CD4-positive, alpha-beta T cell treated with Interleukin-15 for 4 hours (primary cell): ENCODE measurements around the gene REC114.
"Not testable (repeated sequence)": the region's sequence is repeated elsewhere in the genome, so short reads cannot be mapped to it uniquely, and the experiment has no call there.

Experiments
- DNase-seq: peaks from one replicate; pipeline ENCODE4 v3.0.0-alpha.2; 2020; ENCODE audit warnings: low spot score

Gene REC114, protein sequence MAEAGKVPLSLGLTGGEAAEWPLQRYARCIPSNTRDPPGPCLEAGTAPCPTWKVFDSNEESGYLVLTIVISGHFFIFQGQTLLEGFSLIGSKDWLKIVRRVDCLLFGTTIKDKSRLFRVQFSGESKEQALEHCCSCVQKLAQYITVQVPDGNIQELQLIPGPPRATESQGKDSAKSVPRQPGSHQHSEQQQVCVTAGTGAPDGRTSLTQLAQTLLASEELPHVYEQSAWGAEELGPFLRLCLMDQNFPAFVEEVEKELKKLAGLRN

DNA sequence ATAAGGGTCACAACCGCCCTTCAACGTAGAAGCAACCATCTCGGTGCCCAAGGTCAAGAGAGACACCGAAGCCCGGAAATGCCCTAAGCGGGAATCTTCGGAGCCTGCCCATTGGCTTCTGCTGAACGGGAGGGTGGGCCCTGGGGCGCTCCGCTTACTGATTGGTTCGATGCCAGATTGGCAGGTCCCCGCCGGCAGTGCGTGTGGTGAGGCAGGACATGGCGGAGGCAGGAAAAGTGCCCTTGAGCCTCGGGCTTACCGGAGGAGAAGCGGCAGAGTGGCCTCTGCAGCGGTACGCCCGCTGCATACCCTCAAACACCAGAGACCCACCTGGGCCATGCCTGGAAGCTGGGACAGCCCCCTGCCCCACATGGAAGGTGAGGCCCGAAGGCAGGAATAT is at the start of gene REC114:
REC114 (plus strand) TSS at position 197 of the 400 bp plus-strand sequence; CDS start at position 219, 22 bp downstream.
- DNase-seq: no peak

DNA sequence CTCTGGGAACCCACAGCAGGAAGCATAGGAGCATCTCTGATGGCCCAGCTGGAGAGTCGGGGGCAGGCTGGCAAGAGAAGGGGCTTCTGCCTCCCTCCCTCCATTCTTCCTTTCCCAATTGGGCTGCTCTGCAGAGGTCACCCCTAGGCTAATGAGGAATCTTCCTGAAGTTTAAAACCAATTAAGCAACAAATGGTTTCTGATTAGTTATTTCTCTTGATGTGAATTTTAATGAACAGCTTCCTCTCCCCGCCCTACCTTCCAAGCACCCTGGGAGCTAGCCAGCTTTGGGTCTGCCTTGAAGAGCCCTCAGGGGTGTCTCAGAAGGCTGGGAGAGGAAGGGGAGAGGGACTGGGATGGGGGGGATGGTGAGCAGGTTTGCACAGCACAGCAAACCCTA is 49.6 kb upstream of the REC114 start:
- no peak for DNase-seq

DNA sequence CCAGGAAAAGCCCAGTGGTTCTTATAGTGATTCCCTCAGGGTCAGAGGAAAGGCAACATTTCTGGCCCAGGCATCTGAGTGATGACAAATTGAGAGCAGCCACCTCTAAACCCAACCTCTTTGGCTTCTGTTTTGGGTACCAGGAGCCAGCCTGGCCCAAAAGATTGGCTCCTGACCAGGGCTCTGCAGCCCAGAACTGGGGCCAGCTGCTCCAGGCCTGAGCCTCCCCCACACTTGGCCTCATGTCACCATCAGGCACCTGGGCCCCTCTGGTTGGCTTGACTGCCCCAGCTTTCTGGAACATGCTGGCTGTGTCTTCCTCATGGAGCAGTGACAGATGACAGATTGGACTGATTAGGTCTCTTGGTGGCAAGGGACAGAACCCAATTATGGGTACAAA is 48.2 kb upstream of the REC114 start:
- DNase-seq: no peak

DNA sequence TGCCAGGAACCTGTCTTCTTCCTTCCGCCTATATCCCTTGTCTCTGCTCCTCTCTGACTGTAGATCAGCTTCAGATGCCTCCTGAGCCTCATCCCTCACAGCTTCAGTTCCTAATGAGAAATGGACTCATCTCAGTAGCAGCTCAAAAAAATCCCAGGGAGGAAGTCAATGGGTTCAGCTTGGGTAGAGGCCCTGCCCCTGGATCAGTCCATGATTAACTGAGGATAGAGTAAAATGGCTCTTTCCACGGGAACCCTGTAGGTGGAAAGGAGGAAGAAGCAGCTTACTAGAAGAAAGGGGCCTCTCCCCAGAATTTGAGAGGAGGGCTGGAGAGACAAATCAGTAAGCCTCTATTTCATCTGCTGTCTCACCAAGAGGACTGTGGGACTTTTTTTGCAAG is 47.3 kb upstream of the REC114 start:
- DNase-seq: no peak

DNA sequence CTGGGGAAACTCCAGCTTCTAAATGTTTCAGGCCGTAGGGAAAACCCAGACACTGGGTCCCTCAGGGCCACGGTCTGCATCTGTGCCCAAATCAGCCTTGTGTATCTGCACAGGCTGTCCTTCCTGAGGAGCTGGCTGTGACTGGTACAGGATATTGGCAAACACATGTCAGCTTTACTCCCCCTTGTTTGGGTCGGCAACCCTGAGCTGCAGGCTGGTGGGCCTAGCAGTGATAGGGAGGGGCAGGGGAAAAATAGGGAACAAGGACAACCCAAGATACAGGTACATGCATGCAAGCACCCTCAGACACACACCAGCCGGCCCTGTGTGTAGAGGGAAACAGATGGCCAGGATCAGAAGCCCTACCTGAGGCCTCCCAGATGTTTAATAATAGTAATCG is 45.5 kb upstream of the REC114 start:
- no peak for DNase-seq

DNA sequence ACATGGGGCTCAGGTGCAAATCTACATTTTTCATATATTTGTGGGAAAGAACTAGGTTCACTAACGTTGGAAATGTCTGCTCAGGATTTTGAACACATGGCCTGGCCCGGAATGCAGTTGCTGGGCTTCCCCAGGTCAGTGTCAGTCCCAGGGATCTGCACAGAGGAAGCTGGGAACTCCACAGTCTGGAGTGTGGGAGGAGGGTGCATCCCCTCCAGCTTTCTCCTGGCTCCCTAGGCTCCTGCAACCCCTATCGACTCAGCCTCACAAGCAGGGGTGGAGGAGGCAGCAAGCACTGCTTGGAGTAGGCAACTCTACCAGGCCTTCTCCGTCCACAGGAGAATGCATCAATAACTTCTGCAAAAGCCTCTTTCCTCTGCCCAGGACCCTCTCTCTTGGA is 44.1 kb upstream of the REC114 start:
- no peak for DNase-seq

DNA sequence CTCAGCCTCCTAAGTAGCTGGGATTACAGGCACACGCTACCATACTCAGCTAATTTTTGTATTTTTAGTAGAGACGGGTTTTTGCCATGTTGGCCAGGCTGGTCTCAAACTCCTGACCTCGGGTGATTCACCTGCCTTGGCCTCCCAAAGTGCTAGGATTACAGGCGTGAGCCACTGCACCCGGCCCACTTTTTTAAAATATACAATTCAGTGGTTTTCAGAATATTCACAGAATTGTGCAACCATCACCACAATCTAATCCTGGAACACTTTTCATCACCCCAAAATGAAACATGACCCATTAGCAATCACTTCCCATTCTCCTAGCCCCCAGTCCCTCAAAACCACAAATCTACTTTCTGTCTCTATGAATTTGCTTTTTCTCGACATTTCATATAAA is 42.7 kb upstream of the REC114 start:
- DNase-seq: not testable (repeated sequence)

DNA sequence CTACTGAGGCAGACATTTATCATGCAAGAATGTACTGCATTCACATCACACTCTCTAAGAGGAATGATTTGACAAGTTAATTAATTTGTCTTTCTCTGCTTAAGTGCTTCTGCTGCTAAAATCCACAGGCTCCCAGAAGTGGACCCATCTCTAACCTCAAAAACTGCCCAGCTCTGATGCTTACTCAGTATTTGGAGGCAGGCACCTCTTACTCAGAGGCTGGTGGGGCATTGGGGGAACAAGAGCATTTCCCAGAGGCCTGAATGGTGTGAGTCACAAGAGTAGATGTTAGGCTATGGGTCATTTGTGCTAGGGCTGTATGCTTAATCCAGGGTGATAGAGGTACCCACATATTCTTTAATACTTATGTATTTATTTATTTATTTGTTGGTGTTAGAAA is 39.8 kb upstream of the REC114 start:
- DNase-seq: no peak

DNA sequence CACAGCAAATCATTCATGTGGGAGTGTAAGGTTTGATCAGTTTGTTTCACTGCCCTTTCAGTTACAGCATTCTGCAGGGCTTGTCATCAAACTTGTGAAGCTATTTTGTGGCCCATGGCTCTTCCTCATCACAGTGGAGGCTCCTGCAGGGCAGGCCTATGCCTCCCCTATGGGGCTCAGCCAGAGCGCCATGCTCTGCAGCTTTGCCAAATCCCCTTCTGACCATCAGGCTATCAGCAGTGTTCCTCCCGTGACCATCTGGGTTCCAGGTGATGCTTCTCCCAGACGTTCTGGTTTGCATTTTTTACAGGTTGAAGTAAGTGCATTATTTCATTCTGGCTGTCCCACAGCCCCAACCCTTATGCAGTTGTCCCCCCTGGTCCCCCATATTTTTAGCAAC is 28.1 kb upstream of the REC114 start:
- no peak for DNase-seq

DNA sequence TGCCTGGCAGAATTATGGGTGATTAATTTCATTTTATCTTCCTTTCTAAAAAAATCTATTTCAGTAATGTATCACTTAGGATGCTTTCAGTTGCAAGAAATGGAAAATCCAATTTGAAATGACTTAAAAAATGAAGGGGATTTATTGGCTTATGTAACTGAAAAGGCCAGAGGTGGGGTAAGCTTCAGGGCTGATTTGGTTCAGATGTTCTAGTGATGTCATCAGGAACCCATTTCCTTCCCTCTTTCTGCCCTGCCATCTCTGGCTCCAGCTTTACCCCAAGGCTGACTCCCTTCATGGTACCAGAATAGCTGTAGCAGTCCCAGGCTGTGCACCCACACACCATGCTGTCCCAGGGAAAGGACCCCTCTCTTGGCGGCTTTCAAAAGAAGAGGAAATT is 18.5 kb upstream of the REC114 start:
- DNase-seq: no peak

DNA sequence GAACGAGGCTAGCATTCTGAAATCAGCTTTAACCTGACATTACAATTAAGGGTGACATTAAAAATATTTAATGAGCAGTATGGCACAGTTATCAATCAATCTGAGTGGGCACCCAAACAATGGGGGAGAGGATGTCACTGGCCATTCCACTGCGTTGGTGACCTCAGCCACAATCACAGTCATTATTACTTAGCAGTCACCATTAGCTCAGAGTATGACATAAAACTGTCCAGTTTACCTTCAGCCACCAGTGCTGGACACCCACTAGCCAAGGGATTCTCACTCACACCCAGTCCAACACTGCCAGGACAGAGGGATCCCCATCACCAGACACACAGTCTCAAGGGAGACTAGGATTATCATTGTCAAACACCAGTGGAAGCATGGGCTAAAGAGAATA is 17.5 kb upstream of the REC114 start:
- DNase-seq: no peak

DNA sequence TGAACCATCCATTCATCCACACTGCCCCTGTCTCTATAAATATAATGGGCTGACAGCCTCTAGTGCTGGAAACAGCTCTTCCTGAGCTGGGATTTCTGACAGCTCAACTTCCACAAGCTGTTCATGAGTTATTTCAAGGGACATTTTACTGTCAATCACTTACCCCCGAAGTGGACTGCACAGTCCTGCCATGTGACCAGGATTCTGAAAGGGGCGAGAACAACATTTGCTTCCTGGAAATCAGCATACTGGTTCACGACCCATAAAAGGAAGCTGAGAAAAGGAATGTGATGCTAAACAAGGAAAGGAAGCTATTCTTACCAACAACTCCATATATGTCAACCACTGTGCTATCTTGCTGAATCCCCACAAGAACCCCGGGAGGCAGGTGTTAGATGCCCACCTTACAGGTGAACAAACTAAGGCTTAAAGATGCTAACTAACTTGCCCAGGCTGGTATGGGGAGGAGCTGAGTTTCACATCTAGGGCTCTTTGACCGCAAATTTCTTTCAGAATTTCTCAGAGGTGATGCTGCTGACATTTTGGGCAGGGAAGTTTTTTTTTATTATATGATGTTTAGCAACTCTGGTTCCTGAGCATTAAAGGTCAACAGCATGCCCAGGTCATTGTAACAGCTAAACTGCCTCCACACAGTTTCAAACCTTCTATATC is 16.5 kb upstream of the REC114 start:
- DNase-seq: no peak

DNA sequence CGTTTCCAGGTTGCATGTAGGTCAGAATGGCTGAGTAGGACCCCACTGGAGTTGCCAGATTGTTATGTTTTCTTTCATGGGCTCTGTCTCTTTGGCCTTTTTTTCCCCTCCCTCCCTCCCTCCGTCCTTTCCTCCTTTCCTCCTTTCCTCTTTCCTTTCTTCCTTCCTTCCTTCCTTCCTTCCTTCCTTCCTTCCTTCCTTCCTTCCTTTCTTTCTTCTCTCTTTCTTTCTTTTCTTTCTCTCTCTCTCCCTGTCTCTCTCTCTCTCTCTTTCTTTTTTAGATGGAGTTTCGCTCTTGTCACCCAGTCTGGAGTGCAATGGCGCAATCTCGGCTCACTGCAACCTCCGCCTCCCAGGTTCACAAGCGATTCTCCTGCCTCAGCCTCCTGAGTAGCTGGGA is 11.6 kb upstream of the REC114 start:
- DNase-seq: not testable (repeated sequence)

DNA sequence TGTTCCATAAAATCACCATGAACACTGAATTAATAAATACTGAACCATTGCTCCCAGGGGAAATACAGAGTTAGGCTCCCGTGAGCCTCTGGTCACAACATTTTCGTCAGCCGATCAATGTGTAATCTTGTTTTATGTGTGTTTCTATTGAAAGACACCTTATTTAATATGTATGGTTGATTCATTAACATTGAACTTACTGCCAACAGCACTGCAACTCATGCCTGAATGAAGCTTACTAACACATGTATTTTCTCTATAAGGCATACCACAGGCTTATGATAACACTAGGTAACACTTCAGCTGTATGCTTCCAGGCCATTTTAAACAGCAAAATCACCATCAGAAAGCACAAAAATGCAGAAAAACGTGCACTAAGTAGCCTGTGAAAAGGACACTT is 9.1 kb upstream of the REC114 start:
- DNase-seq: no peak

DNA sequence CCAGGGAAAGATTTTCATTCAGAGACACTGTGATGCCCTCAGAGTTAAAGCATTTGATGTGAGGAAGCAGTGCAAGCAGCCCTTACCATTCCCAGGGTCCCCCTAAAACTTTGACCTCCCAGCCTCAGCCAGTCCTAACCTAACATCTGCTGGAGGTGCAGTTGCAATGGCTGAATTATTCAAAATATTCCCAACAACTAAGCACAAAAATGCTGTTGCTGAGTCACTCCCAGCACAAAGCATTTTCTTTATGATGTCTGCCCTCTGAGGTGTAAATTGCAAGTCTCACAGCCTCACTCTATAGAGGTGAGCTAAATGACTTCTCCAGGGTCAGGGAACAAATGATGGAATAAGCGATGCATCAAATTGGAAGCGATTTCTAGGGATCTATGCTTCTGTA is 6.4 kb upstream of the REC114 start:
- no peak for DNase-seq

DNA sequence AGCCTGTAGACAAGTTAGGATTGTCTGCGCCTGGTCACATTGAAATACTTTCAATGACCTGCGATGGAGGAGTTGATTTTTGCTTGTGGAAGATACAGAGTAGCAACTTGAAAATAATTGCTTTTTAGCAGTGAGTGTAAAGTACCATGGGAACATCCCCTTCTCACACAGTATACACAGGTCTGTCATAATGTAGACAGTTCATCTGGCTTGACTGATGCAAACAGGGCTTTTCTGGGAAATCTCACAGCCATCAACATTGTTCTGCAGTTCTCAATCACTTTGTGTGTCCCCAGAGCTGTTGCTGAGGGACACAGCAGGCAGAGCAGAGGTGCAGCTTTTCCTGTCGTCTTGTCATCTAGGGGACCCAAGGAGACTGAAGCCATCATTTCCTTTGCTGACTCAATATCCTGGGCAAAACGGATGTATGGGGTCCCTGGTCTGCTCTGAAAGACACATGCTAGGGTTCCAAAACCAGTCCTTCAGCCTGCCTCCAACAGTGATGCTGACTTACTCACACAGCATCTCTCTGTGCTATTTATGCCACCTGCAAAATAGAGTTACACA is 5.3 kb upstream of the REC114 start:
- DNase-seq: no peak

DNA sequence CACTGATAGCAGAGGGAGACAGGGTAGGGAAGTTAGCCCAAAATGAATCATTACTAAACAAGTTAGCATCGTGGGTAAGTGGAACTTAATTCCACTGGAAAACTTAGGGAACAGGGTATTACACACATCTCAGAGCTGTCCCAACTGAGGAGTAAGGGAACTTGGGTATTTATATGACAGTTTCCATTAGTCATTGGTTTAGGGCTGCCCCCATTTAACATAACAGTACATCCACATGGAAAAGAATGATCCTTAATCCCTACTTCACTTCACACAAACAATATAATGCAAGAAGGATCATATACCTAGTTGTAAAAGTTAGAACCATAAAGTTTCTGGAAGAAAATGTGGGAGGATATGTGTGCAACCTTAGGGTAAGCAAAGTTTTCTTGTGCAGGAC is 4.3 kb upstream of the REC114 start:
- DNase-seq: no peak

DNA sequence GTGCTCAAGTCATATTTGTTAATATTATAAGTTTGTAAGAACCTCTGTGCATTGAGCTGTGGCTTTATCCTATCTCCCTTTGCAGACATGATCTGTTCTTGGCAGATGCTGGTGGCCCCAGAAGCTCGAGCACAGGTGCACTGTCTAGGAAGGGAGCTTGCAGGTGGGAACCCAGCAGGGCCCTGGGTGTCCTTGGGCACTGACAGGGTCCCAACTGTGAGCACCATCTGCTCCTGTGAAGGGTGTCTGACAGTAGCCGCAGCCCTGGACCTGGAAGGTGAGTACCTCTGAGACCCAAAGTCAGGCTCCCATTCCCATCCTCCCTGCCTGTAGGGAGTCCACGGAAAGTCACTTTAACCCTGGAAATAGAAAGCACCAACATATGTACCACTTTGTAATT is 2.4 kb upstream of the REC114 start:
- no peak for DNase-seq

DNA sequence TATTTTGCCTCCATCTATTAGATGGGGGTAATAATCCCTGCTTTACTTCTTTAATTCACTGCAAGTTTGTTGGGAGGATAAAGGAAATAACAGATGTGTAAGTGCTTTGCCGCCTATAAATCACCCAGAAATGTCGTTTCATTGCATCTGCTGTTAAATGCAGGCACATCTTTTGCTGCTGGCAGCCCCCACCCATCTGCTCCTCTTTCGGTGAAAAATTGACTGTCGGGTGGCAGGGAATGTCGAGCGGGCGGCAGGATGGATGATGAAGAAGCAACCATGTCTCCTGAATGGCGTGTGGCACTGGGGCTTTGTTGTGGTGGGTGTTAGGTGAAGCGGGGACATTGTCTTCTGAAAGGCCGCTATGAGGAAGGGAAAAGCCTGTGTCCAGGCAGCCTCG is 543 bp upstream of the REC114 start:
- DNase-seq: no peak

DNA sequence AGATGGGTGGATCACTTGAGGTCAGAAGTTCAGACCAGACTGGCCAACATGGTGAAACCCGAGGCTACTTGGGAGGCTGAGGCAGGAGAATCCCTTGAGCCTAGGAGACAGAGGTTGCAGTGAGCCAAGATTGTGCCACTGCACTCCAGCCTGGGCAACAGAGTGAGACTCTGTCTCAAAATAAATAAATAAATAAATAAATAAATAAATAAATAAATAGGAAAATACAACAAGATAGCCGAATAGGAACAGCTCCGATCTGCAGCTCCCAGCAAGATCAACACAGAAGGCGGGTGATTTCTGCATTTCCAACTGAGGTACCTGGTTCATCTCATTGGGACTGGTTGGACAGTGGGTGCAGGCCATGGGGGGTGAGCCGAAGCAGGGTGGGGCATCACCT is 4.5 kb downstream of the REC114 start:
- not testable (repeated sequence) for DNase-seq

DNA sequence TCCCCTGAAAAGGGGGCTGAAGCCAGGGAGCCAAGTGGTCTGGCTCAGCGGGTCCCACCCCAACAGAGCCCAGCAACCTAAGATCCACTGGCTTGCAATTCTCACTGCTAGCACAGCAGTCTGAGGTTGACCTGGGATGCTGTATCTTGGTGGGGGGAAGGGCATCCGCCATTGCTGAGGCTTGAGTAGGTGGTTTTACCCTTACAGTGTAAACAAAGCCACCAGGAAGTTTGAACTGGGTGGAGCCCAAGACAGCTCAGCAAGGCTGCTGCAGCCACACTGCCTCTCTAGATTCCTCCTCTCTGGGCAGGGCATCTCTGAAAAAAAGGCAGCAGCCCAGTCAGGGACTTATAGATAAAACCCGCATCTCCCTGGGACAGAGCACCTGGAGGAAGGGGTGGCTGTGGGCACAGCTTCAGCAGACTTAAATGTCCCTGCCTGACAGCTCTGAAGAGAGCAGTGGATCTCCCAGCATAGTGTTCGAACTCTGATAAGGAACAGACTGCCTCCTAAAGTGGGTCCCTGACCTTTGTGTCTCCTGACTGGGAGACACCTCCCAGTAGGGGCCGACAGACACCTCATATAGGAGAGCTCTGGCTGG is 5.3 kb downstream of the REC114 start:
- DNase-seq: peak; percentile 2

DNA sequence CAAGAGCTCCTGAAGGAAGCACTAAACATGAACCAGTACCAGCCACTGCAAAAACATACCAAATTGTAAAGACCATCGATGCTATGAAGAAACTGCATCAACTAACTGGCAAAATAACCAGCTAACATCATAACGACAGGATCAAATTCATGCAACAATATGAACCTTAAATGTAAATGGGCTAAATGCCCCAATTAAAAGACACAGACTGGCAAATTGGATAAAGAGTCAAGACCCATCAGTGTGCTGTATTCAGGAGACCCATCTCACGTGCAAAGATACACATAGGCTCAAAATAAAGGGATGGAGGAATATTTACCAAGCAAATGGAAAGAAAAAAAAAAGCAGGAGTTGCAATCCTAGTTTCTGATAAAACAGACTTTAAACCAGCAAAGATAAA is 7.0 kb downstream of the REC114 start:
- not testable (repeated sequence) for DNase-seq

DNA sequence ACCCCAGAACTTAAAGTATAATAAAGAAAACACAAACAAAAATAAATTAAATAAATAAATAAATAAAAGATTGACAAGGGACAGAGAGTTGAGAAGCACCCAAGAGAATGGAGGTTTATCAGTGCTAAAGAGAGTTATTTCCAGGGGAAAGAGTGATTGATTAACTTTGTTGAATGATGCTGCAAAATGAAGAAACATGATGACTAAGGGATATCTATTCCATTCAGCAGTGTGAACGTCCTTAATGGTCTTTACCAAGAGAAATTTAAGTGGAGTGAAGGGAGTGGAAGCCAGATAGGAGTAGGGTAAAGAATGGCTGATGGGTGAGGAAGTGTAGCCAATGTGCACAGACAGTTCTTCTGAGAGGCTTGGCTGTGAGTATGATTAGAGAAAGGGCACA is 11.1 kb downstream of the REC114 start:
- DNase-seq: no peak
